Mucosa of rectum (tissue), 2 donors: ENCODE data around the gene ALS2CL.

ENCODE experiments used
- H3K27ac ChIP-seq, 2 donors: one replicate each; pipeline ENCODE4 v1.7.0; 2013; ENCODE audit warnings: inconsistent platforms in 2 of 2, low read depth in 2 of 2, low read length in 2 of 2
- H3K27me3 ChIP-seq, 2 donors: one replicate each; pipeline ENCODE4 v1.7.0; 2013; ENCODE audit warnings: low read length in 2 of 2; ENCODE audit not compliant: control insufficient read depth in 2 of 2, insufficient read depth in 2 of 2
- H3K36me3 ChIP-seq, 2 donors: one replicate each; pipeline ENCODE4 v1.7.0; 2013; ENCODE audit warnings: low read length in 2 of 2; ENCODE audit not compliant: control insufficient read depth in 2 of 2, insufficient read depth in 2 of 2
- H3K4me1 ChIP-seq, 2 donors: one replicate each; pipeline ENCODE4 v1.7.0; 2013; ENCODE audit warnings: low read length in 2 of 2, mild to moderate bottlenecking in 1 of 2; ENCODE audit not compliant: control insufficient read depth in 2 of 2, insufficient read depth in 2 of 2
- H3K4me3 ChIP-seq, 2 donors: one replicate each; pipeline ENCODE4 v1.7.0; 2013; ENCODE audit warnings: low read length in 2 of 2
- H3K9ac ChIP-seq, 2 donors: one replicate each; pipeline ENCODE4 v1.7.0; 2013; ENCODE audit warnings: low read length in 2 of 2, low read depth in 1 of 2, mild to moderate bottlenecking in 1 of 2
- H3K9me3 ChIP-seq, 2 donors: one replicate each; pipeline ENCODE4 v1.7.0; 2013; ENCODE audit warnings: low read length in 2 of 2; ENCODE audit not compliant: control insufficient read depth in 2 of 2
- donor health status: healthy.
- donor health status: Normal muscosa, but diverticular disease.

Gene ALS2CL

DNA sequence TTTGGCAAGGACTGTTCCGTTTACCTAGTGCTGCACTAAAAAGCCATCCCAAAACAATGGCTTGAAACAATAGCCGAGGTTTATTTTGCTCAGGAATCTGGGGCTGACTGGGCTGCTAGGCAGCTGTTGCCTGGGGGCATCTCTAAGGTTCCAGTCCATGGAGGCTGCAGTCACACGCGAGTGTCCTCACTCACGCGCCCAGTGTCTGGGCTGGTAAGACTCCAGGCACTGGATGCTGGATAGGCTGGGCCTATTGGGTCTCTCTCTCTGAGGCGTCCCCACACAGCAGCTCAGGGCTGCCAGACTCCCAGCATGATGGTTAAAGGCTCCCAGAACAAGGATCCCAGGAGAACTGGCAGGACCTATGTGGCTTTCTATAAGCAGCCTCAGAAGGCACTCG is 34.2 kb downstream of the ALS2CL start:
- Histone ChIP-seq H3K9me3 (no peaks in the 10 kb centered on the region), H3K4me1 (no peaks in the 10 kb centered on the region), H3K36me3 (no peaks in the 10 kb centered on the region), H3K4me3 (no peak overlapping the region), H3K9ac (no peak overlapping the region), H3K27ac (no peak overlapping the region), H3K27me3 (peaks cover 0 to 2% of the 10 kb centered on the region in 2 donors)

GRCh38 chr3:46656778-46657556 is 36.5 kb downstream of the ALS2CL start:
- Histone ChIP-seq H3K4me1 (no peaks in the 10 kb centered on the region), H3K9ac (no peak overlapping the region), H3K9me3 (peaks cover 0 to 2% of the 10 kb centered on the region in 2 donors), H3K27ac (no peak overlapping the region), H3K4me3 (no peak overlapping the region), H3K27me3 (peaks cover 0 to 2% of the 10 kb centered on the region in 2 donors), H3K36me3 (no peaks in the 10 kb centered on the region)

DNA sequence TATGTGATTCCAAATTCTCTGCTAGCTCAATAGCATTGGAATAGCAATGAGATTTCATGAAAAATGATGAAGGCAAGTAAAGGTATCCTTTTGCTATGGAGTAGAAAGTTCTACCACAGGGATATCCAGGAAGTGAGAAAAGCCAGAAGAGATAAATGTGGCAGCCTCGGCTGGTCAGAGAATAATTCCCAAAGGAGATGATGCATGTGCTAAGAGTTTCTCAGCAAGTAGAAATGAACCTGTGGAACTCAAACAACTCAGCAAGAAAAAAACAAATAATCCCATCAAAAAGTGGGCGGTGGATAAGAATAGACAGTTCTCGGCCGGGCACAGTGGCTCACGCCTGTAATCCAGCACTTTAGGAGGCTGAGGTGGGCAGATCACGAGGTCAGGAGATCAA is 38.2 kb downstream of the ALS2CL start:
- Histone ChIP-seq H3K9ac (no peak overlapping the region), H3K27ac (no peak overlapping the region), H3K9me3 (peaks cover 0 to 4% of the 10 kb centered on the region in 2 donors), H3K4me3 (no peak overlapping the region), H3K36me3 (no peaks in the 10 kb centered on the region), H3K4me1 (no peaks in the 10 kb centered on the region), H3K27me3 (no peaks in the 10 kb centered on the region)

- Histone ChIP-seq H3K4me1 (no peaks in the 10 kb centered on the region), H3K27ac (no peak overlapping the region), H3K4me3 (no peak overlapping the region), H3K9me3 (peaks cover 0 to 4% of the 10 kb centered on the region in 2 donors), H3K27me3 (peaks cover 0 to 3% of the 10 kb centered on the region in 2 donors), H3K9ac (no peak overlapping the region), H3K36me3 (no peaks in the 10 kb centered on the region)
Measured at GRCh38 chr3:46651084-46651483, 42.4 kb downstream of the ALS2CL start.

- Histone ChIP-seq H3K27ac (no peak overlapping the region), H3K4me3 (no peak overlapping the region), H3K9me3 (peaks cover 0 to 4% of the 10 kb centered on the region in 2 donors), H3K27me3 (peaks cover 0 to 3% of the 10 kb centered on the region in 2 donors), H3K9ac (no peak overlapping the region), H3K4me1 (no peaks in the 10 kb centered on the region), H3K36me3 (no peaks in the 10 kb centered on the region)
Measured at GRCh38 chr3:46649436-46649835, 44.0 kb downstream of the ALS2CL start.

- no peak overlapping the region for H3K4me3 ChIP-seq
- H3K27ac ChIP-seq, result no peak overlapping the region
- peaks cover 0 to 3% of the 10 kb centered on the region in 2 donors for H3K27me3 ChIP-seq
- peaks cover 0 to 4% of the 10 kb centered on the region in 2 donors for H3K9me3 ChIP-seq
- H3K9ac ChIP-seq, result no peak overlapping the region
- no peaks in the 10 kb centered on the region for H3K36me3 ChIP-seq
- H3K4me1 ChIP-seq, result no peaks in the 10 kb centered on the region
Measured at GRCh38 chr3:46648096-46648495, 45.4 kb downstream of the ALS2CL start.

- H3K27me3 ChIP-seq, result peaks cover 0 to 3% of the 10 kb centered on the region in 2 donors
- H3K27ac ChIP-seq, result no peak overlapping the region
- no peak overlapping the region for H3K4me3 ChIP-seq
- H3K9me3 ChIP-seq, result no peaks in the 10 kb centered on the region
- H3K4me1 ChIP-seq, result no peaks in the 10 kb centered on the region
- no peak overlapping the region for H3K9ac ChIP-seq
- no peaks in the 10 kb centered on the region for H3K36me3 ChIP-seq
Measured at GRCh38 chr3:46646700-46647099, 46.8 kb downstream of the ALS2CL start.

GRCh38 chr3:46643701-46644100 is 49.8 kb downstream of the ALS2CL start:
- peaks cover 0 to 3% of the 10 kb centered on the region in 2 donors for H3K9me3 ChIP-seq
- peaks cover 0 to 3% of the 10 kb centered on the region in 2 donors for H3K27me3 ChIP-seq
- no peak overlapping the region for H3K27ac ChIP-seq
- no peaks in the 10 kb centered on the region for H3K36me3 ChIP-seq
- H3K4me3 ChIP-seq, result no peak overlapping the region
- H3K4me1 ChIP-seq, result no peaks in the 10 kb centered on the region
- H3K9ac ChIP-seq, result no peak overlapping the region

DNA sequence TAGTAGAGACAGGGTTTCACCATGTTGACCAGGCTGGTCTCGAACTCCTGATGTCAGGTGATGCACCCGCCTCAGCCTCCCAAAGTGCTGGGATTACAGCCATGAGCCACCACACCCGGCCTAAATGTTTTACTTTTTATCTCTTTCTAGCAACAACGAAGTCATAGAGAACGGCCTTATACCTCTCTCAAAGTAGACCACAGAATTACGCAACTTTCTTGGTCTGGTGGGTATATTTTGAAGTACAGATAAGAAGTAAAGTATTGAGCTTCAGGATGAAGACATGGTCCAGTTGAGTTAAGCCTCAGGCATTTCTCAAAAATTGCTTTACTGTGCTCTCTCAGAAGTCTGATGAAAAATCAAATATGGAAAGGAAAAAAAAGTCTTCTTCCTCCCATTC is 50.5 kb downstream of the ALS2CL start:
- no peak overlapping the region for H3K27ac ChIP-seq
- no peaks in the 10 kb centered on the region for H3K36me3 ChIP-seq
- H3K9ac ChIP-seq, result no peak overlapping the region
- H3K9me3 ChIP-seq, result peaks cover 0 to 3% of the 10 kb centered on the region in 2 donors
- no peak overlapping the region for H3K4me3 ChIP-seq
- peaks cover 0 to 3% of the 10 kb centered on the region in 2 donors for H3K27me3 ChIP-seq
- H3K4me1 ChIP-seq, result no peaks in the 10 kb centered on the region

- Histone ChIP-seq H3K4me3 (no peak overlapping the region), H3K27ac (no peak overlapping the region), H3K9me3 (peaks cover 0 to 3% of the 10 kb centered on the region in 2 donors), H3K9ac (no peak overlapping the region), H3K27me3 (no peaks in the 10 kb centered on the region), H3K4me1 (no peaks in the 10 kb centered on the region), H3K36me3 (no peaks in the 10 kb centered on the region)
Measured at GRCh38 chr3:46640927-46641326, 52.6 kb downstream of the ALS2CL start.
